ENCODE measurements around the gene TMPRSS11E.
"Not testable (repeated sequence)": the region's sequence is repeated elsewhere in the genome, so short reads cannot be mapped to it uniquely, and the experiment has no call there.

TMPRSS11E gene

DNA sequence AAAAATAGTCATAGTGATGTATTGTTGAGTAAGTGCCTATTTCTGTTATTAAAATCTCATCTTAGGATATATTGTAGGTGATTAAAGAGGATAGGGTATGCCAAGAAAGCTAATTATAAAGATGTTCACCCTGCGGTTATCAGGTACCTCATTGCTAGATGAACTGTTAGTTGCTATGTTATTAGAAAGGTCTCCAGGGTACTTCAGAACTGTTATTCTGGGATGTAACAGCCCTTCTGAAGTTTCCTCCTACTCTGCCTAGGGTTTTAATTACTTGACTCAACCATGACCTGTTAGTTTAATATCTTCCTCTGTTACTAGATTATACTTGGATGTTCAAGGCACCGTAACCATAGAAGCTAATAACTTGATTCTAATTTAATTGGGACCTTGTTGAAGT is 15.4 kb downstream of the TMPRSS11E start:
- DNase-seq, result no peak

GRCh38 chr4:68463796-68464195 is 16.5 kb downstream of the TMPRSS11E start:
- no peak for DNase-seq

- no peak for DNase-seq
Measured at GRCh38 chr4:68465058-68465457, 17.8 kb downstream of the TMPRSS11E start.

- no peak for DNase-seq
Measured at GRCh38 chr4:68466185-68466584, 18.9 kb downstream of the TMPRSS11E start.

DNA sequence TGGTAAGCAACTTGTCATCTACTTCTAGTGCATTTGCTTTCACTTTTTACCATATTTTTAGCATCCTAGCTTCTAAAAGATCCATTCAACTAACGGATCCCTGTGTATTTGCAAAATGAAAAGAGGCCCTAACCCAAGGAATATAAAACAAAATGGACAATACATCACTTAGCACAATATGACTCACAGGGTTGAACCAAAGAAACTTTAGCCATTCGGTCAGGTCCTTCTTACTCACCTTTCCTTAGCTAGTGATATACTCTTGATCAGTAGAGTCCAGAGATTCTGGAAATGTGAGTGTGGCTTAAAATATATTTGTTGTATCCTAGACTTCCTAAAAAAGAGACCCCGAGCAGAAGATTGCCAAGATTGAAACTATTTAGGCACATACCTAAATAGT is 19.5 kb downstream of the TMPRSS11E start:
- DNase-seq, result no peak

DNA sequence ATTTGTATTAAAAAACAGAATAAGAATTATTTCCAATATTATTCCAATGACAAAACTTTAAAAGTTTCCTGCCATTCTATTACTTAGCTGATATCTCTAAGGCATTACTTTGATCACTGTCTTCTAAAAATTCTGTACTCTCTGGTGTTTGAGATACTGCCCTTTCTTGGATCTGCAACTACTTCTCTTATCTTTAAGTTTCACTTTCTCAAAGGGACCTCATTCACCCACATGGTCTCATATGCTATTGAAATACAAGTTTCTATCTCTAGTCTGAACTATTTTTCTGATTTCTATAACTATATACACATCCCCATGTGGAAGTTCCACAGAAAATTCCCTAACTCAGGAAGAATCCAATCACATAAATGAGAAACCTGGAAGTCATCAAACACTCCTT is 22.2 kb downstream of the TMPRSS11E start:
- no peak for DNase-seq

DNA sequence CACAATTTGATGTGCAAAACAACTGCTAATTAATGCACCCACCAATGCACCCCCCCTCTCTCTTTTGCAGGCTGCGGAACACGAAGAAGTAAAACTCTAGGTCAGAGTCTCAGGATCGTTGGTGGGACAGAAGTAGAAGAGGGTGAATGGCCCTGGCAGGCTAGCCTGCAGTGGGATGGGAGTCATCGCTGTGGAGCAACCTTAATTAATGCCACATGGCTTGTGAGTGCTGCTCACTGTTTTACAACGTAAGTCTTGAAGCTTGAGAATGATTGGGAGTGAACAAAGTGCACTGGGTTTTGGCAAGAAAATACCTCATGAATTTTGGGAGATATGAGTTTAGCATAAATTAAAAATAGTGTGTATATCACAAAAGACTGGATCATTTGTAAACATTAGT is 28.9 kb downstream of the TMPRSS11E start:
- no peak for DNase-seq

GRCh38 chr4:68489338-68489737 is 42.1 kb downstream of the TMPRSS11E start:
- no peak for DNase-seq

- peak; percentile 0 for DNase-seq
Measured at GRCh38 chr4:68490826-68491457, 43.7 kb downstream of the TMPRSS11E start.

DNA sequence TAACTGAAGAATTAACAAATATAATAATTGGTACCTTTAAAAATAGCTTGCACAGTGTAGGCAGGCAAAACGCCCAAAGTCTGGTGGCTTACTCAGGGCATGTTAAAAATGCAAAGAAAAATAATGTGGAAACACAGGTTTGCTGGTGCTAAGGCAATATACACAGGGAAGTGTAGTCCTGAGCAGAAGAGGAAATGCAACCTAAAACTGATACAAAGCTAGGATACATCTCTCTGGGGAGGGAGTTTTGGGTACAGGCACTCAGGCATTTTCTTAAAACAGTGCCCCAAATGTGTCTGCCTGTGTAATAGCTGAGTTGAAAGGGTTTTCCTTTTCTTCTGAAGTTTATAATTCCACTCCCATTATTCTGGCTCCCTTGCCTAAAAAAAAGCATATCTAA is 47.4 kb downstream of the TMPRSS11E start:
- DNase-seq, result no peak

DNA sequence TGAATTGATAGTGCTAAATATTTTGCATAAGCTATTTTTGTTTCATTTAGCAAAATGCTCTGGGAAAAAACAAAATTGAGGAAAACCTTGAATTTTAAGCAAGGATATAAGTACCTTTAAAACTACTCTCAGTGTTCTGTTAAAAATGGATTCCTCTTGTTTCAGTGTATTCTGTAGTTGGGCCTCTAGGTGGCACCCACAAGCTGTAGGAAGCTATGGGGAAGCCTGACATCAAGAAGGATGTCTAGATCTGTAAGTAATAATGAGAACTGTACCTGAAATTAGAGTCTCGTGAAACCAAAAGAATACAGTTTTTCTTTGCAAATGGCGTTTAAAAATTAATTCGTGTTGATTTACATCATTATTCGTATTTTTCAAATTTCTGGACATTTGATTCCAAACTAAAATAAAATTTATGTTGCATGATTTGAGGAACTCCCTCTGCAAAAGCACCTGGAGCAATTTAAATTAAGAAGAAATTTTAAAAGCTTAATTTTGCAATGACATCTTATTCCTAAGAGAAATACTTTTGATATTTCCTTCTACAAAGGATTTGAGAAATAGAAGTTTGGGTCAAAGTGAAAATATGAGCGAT is 51.2 kb downstream of the TMPRSS11E start:
- DNase-seq, result peak; percentile 30

DNA sequence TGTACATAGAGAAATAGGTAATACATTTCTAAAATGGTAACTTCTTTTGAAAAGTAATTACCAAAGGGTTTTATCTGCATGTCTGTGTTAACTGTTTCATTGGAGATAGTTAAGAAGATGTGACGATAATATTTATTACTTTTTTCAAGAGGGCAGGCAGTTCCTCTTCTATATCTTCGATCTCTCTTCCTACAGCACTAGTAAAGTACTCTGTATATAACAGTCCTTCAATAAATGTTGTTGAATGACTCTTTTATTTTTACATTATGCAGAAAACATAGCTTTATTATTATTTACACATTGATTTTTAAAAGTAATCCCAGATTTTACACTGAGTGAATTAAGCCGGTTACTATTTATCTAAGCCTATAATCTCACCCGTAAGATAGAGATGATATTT is 51.8 kb downstream of the TMPRSS11E start:
- DNase-seq, result no peak

- not testable (repeated sequence) for DNase-seq
Measured at GRCh38 chr4:68503462-68503861, 56.2 kb downstream of the TMPRSS11E start.

DNA sequence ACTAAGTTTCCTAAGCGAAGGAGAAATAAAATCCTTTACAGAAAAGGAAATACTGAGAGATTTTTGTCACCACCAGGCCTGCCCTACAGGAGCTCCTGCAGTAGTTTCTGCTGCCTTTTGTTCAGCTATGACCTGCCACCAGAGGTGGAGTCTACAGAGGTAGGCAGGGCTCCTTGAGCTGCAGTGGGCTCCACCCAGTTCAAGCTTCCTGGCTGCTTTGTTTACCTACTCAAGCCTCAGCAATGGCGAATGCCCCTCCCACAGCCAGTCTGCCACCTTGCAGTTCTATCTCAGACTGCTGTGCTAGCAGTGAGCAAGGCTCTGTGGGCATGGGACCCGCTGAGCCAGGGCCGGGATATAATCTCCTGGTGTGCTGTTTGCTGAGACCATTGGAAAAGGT is 57.6 kb downstream of the TMPRSS11E start:
- not testable (repeated sequence) for DNase-seq

- DNase-seq, result not testable (repeated sequence)
Measured at GRCh38 chr4:68505452-68505851, 58.2 kb downstream of the TMPRSS11E start.

DNA sequence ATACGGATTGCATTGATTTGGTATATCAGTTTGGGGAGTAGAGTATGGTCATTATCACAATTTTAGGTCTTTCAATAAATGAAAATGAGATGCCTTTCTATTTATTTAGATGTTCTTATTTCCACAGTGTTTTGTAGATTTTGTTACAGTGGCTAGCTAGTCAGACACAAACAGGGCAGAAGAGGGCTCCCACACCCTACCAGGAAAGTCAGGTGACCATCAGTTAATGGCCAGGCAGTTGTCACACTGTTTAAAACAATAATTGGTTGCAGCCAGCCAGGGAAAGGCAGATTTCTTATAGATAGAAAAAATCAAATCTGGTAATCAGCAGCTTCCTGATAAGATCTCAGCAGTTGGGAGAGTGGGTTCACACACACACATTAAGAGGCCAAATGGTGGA is 71.6 kb downstream of the TMPRSS11E start:
- no peak for DNase-seq

- no peak for DNase-seq
Measured at GRCh38 chr4:68520985-68521384, 73.7 kb downstream of the TMPRSS11E start.

DNA sequence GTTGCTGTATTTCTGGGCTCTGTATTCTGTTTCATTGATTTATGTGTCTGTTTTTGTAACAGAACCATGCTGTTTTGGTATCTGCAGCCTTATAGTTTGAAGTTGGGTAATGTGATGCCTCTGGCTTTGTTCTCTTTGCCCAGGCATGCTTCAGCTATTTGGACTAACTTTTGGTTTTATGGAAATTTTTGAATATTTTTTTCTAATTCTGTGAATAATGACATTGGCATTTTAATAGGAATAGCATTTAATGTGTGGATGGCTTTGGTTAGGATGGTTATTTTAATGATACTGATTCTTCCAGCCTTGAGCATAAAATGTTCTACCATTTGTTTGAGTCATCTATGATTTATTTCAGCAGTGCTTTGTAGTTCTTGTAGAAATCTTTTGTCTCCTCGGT is 75.0 kb downstream of the TMPRSS11E start:
- not testable (repeated sequence) for DNase-seq

DNA sequence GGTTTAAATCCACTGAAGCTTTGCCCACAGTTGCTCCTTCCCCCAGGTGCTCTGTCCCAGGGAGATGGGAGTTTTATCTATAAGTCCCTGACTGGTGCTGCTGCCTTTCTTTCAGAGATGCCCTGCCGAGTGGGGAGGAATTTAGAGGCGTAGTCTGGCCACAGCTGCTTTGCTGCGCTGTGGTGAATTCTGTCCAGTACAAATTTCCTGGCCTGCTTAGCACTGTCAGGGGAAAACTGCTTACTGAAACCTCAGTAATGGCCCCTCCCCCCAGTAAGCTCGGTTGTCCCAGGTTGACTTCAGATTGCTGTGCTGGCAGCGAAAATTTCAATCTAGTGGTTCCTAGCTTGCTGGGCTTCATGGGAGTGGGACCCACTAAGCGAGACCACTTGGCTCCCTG is 88.7 kb downstream of the TMPRSS11E start:
- no peak for DNase-seq

DNA sequence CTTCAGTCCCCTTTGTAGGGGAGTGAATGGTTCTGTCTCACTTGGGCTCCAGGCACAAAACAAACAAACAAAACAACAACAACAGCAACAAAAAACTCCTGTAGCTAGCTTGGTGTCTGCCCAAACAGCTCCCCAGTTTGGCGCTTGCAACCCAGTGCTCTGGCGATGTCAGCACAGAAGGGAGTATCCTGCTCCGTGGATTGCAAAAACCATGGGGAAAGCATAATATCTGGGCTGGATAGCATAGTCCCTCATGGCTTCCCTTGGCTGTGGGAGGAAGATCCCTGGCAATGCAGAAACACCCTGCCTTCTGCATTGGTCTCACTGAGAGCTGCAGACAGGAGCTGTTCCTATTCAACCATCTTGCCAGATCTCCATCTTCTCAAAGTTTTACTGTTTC is 89.1 kb downstream of the TMPRSS11E start:
- DNase-seq, result no peak

GRCh38 chr4:68542742-68543141 is 95.5 kb downstream of the TMPRSS11E start:
- not testable (repeated sequence) for DNase-seq

Data from NCI-H2171 treated with DMSO at 0.1 percent for 48 hours (cell line).